ENCODE measurements around the gene USH2A.

DNA sequence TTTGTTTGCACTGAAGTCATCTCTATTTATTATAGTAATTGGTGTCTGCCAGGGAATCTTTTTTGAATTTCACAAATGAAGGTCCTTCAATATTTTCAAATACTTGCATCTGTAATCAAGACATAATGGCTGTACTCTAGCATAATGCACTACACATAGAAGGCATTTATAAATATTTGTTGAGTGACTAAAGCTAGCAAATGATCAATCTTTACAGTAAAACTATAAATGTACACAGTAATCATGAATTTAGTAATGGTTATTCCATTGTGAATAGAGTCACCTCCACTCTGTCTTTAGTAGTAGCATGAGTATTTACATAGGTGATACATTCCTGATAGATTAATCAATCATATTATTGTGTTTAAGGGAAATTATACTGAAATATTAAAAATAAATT lies 119.6 kb downstream of the USH2A start:
- TF ChIP-seq, protein P1, sequence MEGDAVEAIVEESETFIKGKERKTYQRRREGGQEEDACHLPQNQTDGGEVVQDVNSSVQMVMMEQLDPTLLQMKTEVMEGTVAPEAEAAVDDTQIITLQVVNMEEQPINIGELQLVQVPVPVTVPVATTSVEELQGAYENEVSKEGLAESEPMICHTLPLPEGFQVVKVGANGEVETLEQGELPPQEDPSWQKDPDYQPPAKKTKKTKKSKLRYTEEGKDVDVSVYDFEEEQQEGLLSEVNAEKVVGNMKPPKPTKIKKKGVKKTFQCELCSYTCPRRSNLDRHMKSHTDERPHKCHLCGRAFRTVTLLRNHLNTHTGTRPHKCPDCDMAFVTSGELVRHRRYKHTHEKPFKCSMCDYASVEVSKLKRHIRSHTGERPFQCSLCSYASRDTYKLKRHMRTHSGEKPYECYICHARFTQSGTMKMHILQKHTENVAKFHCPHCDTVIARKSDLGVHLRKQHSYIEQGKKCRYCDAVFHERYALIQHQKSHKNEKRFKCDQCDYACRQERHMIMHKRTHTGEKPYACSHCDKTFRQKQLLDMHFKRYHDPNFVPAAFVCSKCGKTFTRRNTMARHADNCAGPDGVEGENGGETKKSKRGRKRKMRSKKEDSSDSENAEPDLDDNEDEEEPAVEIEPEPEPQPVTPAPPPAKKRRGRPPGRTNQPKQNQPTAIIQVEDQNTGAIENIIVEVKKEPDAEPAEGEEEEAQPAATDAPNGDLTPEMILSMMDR (IDR thresholded peaks at IDR 0.05) = no peak
- TF ChIP-seq POLR2A (IDR thresholded peaks at IDR 0.05) = no peak
